Stimulated activated CD8-positive, alpha-beta memory T cell treated with anti-CD3 and anti-CD28 coated beads, Interleukin-2, amount 100 ng/mL, for 48 hours (primary cell): ENCODE measurements around the gene SLFN12.
"Not testable (repeated sequence)": the region's sequence is repeated elsewhere in the genome, so short reads cannot be mapped to it uniquely, and the experiment has no call there.

Experiments used
- DNase-seq, 2 donors: peaks; one replicate each; pipeline ENCODE4 v3.0.0-alpha.2; 2020; ENCODE audit warnings: low read depth in 2 of 2

Gene SLFN12

GRCh38 chr17:35432176-35433074 is at the start of gene SLFN12:
SLFN12 (minus strand) TSS chr17:35432500; CDS start chr17:35423028, 9,472 bp downstream.
- no peak for DNase-seq

DNA sequence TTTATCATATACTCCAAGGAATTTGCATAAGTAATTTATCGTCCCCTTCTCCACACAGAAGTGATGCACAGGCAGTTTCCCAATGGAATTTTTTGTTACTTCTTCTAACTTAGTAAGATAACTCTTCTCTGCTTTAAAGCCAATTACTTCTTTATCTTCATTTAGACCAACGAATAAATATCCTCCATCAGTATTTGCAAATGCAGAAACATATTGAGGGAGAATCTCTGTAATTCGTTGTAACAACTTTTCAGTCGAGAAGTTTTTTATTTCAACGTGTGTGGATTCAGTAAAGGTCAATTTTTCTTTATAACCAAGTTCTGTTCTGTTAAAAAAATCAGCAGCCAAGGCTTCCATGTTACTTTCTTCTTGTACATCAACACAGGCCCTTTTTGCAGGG is 47.0 kb upstream of the SLFN12 start:
- no peak for DNase-seq

GRCh38 chr17:35477248-35477647 is 44.9 kb upstream of the SLFN12 start:
- no peak for DNase-seq

DNA sequence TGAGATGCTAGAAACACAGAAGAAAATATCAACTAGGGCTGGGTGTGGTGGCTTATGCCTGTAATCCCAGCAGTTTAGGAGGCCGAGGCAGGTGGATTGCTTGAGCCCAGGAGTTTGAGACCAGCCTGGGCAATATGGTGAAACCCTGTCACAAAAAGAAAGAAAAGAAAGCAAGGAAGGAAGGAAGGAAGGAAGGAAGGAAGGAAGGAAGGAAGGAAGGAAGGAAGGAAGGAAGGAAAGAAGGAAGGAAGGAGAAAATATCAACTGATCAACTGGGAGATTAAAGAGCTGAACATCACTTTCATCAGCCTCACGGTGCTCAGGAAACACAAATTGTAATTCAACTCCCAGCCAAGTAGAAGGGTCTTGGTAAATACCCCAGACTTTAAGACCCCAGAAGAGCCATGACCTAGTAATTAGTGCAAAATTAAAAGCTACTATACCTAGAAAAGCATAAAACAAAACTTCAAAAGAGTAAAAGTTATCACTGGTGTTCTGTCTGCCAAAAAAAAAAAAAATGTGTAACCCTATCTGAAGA is 44.1 kb upstream of the SLFN12 start:
- DNase-seq, result no peak

GRCh38 chr17:35468475-35468874 is 36.2 kb upstream of the SLFN12 start:
- DNase-seq, result no peak

- no peak for DNase-seq
Measured at GRCh38 chr17:35467824-35468223, 35.5 kb upstream of the SLFN12 start.

DNA sequence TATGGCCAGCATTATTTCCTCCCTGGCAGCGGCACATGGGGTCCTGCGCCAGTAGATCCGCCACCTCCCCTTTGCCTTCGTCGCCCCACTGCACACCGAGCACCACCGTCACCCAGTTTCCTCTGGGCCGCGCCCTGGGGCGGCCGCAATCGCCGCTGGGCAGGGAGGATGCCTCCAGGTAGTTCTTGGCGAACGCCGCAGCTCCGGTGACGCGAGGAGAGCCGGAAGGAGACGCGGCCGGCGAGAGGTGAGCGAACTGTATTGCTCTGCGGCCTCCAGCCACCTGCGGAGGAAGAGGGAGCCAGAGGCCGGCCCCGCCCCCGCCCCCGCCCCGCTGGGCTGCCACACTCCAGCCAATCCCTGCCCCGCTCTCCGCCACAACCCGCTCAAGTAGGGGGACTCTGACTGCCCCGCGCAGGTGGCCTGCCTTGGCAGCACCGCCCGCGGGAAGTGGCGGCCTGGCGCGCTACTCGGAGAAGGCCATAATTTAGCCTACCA is 28.1 kb upstream of the SLFN12 start:
- peak; percentile 39 to 48 for DNase-seq

DNA sequence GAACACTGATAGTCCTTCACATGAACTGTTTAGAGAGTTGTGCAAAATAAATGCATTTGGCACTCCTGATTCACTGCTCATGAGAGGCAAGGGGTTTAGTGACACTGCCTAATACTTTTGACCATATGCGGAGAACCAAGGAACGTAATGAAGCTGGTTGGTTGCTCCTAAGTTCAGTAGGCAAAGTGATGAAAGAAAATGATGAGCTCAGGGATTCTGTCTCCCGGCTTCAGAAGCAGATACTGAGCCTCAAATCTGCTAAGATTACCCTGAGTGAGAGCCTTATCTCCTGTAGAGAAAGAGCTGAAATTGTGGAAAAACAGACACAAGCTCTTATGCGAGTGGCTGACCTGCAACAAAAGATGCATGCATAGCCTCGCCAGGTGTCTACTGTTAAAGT is 21.7 kb upstream of the SLFN12 start:
- DNase-seq, result not testable (repeated sequence)

GRCh38 chr17:35453171-35453570 is 20.9 kb upstream of the SLFN12 start:
- DNase-seq, result no peak

DNA sequence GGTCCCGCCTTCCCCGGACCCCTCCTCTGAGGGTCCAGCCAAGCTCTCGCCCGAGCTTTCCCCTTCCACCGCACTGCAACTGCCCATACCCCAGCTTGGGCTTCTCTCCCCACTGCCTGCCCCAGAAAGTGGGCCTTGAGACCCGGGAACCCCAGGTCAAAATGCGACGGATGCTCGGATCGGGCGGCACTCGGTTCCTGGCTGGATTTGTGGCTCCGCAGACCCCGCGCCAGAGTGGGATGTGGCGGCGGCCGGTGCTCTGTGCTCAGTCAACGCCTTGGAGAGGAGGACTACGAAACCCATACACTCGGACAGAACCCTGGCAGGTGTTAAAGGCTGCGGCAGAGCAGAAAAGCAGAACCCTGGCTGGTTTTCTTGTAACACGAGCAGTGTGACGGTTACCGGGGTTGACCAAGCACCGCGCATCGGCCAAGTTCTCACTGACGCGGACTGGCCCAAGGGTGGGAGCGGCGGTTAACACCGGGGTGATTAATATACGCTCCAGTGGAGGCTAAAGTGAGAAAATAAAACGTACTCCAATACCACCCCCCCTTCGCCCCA is 17.2 kb upstream of the SLFN12 start:
- no peak for DNase-seq

DNA sequence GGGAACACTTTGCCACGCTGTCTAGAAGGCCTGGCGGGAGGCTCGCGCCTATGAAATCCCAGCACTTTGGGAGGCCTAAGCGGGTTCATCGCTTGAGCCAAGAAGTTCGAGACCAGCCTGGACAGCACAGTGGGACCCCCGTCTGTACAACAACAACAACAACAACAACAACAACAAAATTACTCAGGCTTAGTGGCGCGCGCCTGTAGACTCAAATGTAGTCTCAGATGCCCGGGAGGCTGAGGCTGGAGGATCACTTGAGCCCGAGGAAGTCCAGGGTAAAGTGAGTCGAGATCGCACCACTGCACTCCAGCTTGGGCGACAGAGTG is 16.6 kb upstream of the SLFN12 start:
- no peak for DNase-seq

- DNase-seq, result peak; percentile 92
Measured at GRCh38 chr17:35448214-35448898, 16.1 kb upstream of the SLFN12 start, which contains the start of gene SLFN13. SLFN13 (minus strand) TSS chr17:35448766; CDS start chr17:35445680, 3,086 bp downstream.

GRCh38 chr17:35447499-35447898 is 15.2 kb upstream of the SLFN12 start:
- no peak for DNase-seq

- DNase-seq, result no peak
Measured at GRCh38 chr17:35438433-35438832, 6.1 kb upstream of the SLFN12 start.

- peak; percentile 41 to 54 for DNase-seq
Measured at GRCh38 chr17:35433075-35433894, 985 bp upstream of the SLFN12 start.

GRCh38 chr17:35429702-35430101 is 2.6 kb downstream of the SLFN12 start:
- DNase-seq, result no peak

DNA sequence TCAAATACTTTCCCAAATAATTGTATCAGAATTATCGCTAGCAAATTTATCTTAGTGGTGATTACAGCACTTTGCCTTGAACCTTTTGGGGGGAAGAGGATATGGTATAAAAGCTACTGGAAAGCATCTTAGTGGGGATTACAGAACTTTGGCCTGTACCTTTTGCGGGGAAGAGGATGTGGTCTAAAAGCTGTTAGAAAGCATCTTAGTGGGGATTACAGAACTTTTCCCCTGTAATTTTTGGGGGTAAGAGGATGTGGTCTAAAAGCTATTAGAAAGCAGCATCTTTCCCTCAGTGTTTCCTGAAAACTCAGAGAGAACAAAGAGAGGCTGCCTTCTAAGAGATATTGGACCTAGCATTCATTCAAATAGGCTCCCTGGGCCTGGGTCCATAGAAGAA is 4.1 kb downstream of the SLFN12 start:
- no peak for DNase-seq

DNA sequence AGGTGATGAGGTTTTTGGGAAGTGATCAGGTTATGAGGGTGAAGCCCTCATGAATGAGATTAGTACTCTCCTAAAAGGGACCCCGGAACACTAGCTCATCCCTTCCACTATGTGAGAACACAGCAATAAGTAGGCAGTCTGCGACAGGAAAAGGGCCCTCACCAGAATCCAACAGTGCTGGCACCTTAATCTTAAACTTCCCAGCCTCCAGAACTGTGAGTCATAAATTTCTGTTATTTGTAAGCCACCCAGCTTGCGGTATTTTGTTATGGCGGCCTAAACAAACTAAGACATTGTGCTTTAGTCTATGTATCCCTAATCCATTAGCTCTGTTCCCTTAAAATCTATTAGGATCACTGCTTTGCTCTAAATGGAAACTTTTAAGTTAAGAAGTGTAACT is 8.5 kb downstream of the SLFN12 start:
- no peak for DNase-seq

- not testable (repeated sequence) for DNase-seq
Measured at GRCh38 chr17:35421069-35421468, 11.2 kb downstream of the SLFN12 start.

DNA sequence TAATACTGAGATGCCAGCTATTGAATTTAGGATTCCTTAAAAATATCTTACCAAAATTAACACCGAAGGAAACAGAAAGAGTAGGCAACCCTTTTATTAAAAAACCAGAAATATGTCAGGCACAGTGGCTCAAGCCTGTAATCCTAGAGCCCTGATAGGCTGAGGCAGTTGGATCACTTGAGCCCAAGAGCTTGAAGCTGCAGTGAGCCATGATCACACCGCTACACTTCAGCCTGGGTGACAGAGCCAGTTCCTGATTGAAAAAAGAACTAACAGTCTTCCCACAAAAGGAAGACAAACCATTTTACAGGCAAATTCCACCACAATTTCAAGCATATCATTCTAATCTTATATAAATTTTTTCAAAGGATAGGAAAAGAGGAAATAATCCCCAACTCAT is 15.6 kb downstream of the SLFN12 start:
- DNase-seq, result no peak

- DNase-seq, result not testable (repeated sequence)
Measured at GRCh38 chr17:35414707-35415106, 17.6 kb downstream of the SLFN12 start.
